MCF 10A (cell line): Measurements from ENCODE around the gene RBM47. TPM values are rescaled to one million over a fixed set of nuclear protein-coding genes. Genes with fewer than 3 reads are reported as not detected.

Experiments
- BruUV-seq: library from RNA; stranded (reverse); fragments of 400-500 nt; replicated peaks from 2 replicates; lab custom pipeline; 2021; lab: Mats Ljungman, UMichigan
- CTCF ChIA-PET: fragments of 300-600 bp; sonication (Branson Sonifier 250); formaldehyde crosslinking; extraction: SDS; loops from one replicate; lab custom pipeline; 2021; ENCODE audit warnings: antibody characterized with exemption, inconsistent platforms; lab: Yijun Ruan, JAX
- POLR2A ChIA-PET: fragments of 300-600, 350-650 bp; sonication (Branson Sonifier 250); formaldehyde crosslinking; extraction: SDS; loops from one replicate; lab custom pipeline; 2020; ENCODE audit warnings: antibody characterized with exemption, inconsistent platforms; lab: Yijun Ruan, JAX
- DNase-seq: peaks from one replicate; pipeline ENCODE4 v3.0.0-alpha.2; 2018; ENCODE audit not compliant: unreplicated experiment
- H3K27ac Mint-ChIP-seq: one replicate; pipeline ENCODE4 v1.8.0; 2022; ENCODE audit warnings: mild to moderate bottlenecking, low read depth, mixed read lengths; ENCODE audit not compliant: unreplicated experiment
- H3K27me3 Mint-ChIP-seq: one replicate; pipeline ENCODE4 v1.8.0; 2022; ENCODE audit warnings: mixed read lengths; ENCODE audit not compliant: insufficient read depth, unreplicated experiment
- H3K36me3 Mint-ChIP-seq: one replicate; pipeline ENCODE4 v1.8.0; 2022; ENCODE audit warnings: mild to moderate bottlenecking, moderate library complexity, mixed read lengths; ENCODE audit not compliant: insufficient read depth, unreplicated experiment
- H3K4me1 Mint-ChIP-seq: one replicate; pipeline ENCODE4 v1.8.0; 2022; ENCODE audit warnings: mixed read lengths; ENCODE audit not compliant: insufficient read depth, unreplicated experiment
- H3K4me3 Mint-ChIP-seq: one replicate; pipeline ENCODE4 v1.8.0; 2022; ENCODE audit warnings: mild to moderate bottlenecking, moderate library complexity, mixed read lengths; ENCODE audit not compliant: unreplicated experiment
- H3K9me3 Mint-ChIP-seq: one replicate; pipeline ENCODE4 v1.8.0; 2022; ENCODE audit warnings: mixed read lengths; ENCODE audit not compliant: unreplicated experiment
- CTCF ChIP-seq: fragments of 200-600 bp; IDR thresholded peaks from one replicate; pipeline ENCODE4 v1.8.0; 2022; ENCODE audit warnings: antibody characterized with exemption, mild to moderate bottlenecking; ENCODE audit not compliant: unreplicated experiment
- intact Hi-C: fragments of 100-400 bp; cut with micrococcal nuclease; formaldehyde crosslinking; loops from 2 replicates; pipeline ENCODE4 v1.14.1; 2022
- total RNA-seq: library from RNA; stranded (reverse); gene quantifications from 2 replicates; pipeline ENCODE4 v1.2.3, GENCODE V29; 2022

Gene RBM47
- total RNA-seq, 1 experiment from 2014 or later, result 1.8 TPM

GRCh38 chr4:40564815-40565483 lies 64.7 kb downstream of the RBM47 start:
- no peak for TF ChIP-seq CTCF
- BruUV-seq, result no TSS peak
- POLR2A ChIA-PET, result interaction anchor here (1.4 kb wide), 1 partner anchor 12 kb away, joined by 5 read pairs; no protein-coding TSS in a partner anchor
- Mint-ChIP-seq H3K27me3 (no peaks in the 10 kb centered on the region), H3K4me1 (no peaks in the 10 kb centered on the region), H3K4me3 (no peak overlapping the region), H3K9me3 (no peaks in the 10 kb centered on the region), H3K36me3 (no peaks in the 10 kb centered on the region), H3K27ac (no peak overlapping the region)
- CTCF ChIA-PET, result no interaction called here
- intact Hi-C loops, result no loop called here
- no peak for DNase-seq

- H3K36me3 Mint-ChIP-seq, result no peaks in the 10 kb centered on the region
- H3K27me3 Mint-ChIP-seq, result no peaks in the 10 kb centered on the region
- ChIA-PET CTCF (interaction anchor here (0.8 kb wide), 1 partner anchor 37 kb away, joined by 3 read pairs; no protein-coding TSS in a partner anchor), POLR2A (interaction anchor here (1.4 to 1.7 kb wide), 2 partner anchors 13 to 64 kb away, joined by 4 to 5 read pairs; no protein-coding TSS in a partner anchor)
- H3K4me1 Mint-ChIP-seq, result no peaks in the 10 kb centered on the region
- H3K4me3 Mint-ChIP-seq, result no peak overlapping the region
- no TSS peak for BruUV-seq
- TF ChIP-seq CTCF, result no peak
- no peak for DNase-seq
- intact Hi-C loops, result no loop called here
- H3K9me3 Mint-ChIP-seq, result no peaks in the 10 kb centered on the region
- H3K27ac Mint-ChIP-seq, result no peak overlapping the region
These were observed 65.7 kb downstream of the RBM47 start for GRCh38 chr4:40564004-40564403.

DNA sequence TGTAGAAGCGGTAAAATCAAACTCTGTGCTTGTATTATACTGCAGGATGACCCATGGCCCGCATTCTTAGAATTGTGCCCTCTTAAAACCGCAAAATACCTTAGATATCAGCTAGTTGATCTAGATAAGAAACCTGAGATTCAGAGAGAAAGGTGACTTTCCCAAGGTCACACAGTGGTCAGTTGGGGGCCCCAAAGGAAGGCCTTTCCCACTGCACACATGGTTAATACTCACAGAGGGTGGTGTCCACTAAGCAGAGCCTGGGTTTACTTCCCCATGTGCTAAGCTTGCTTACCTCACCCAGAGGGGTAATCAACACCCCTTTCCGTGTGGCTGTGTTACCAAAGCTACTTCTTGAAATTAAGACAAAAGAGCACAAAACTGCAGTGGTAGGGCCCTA lies 66.3 kb downstream of the RBM47 start:
- H3K27me3 Mint-ChIP-seq, result no peaks in the 10 kb centered on the region
- TF ChIP-seq CTCF, result no peak
- ChIA-PET CTCF (interaction anchor here (1.1 kb wide), 1 partner anchor 43 kb away, joined by 3 read pairs; no protein-coding TSS in a partner anchor), POLR2A (interaction anchor here (0.8 to 1.7 kb wide), 3 partner anchors 10 to 64 kb away, joined by 3 to 5 read pairs (median 4); no protein-coding TSS in a partner anchor)
- no peak overlapping the region for H3K27ac Mint-ChIP-seq
- H3K4me3 Mint-ChIP-seq, result no peak overlapping the region
- DNase-seq, result no peak
- H3K36me3 Mint-ChIP-seq, result no peaks in the 10 kb centered on the region
- no peaks in the 10 kb centered on the region for H3K9me3 Mint-ChIP-seq
- H3K4me1 Mint-ChIP-seq, result no peaks in the 10 kb centered on the region
- intact Hi-C loops, result no loop called here
- no TSS peak for BruUV-seq

DNA sequence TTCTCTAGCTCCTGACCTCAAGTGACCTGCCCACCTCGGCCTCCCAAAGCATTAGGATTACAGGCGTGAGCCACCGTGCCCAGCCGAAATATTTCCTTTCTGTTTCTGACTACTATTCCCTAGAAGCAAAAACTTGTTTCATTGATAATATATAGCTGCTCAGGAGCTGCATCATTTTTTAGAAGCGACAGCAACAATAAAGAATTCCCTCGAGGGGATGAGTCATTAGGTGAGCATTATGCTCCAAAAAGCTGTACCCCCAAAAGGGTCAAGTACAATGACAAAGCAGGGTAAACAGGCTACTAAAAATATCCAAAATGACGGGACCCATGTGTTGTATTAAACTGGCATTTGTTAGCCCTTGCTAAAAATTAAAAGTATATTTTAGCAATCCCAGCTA lies 67.0 kb downstream of the RBM47 start:
- intact Hi-C loops, result no loop called here
- POLR2A ChIA-PET, result interaction anchor here (0.6 to 1.7 kb wide), 3 partner anchors 9 to 70 kb away, joined by 3 to 4 read pairs (median 3); no protein-coding TSS in a partner anchor
- peak; percentile 37 for DNase-seq

More for the DNA sequence above, 67.0 kb downstream of the RBM47 start:
- BruUV-seq, result no TSS peak
- no peaks in the 10 kb centered on the region for H3K36me3 Mint-ChIP-seq
- no peaks in the 10 kb centered on the region for H3K4me1 Mint-ChIP-seq
- H3K27me3 Mint-ChIP-seq, result no peaks in the 10 kb centered on the region
- TF ChIP-seq CTCF, result no peak
- H3K27ac Mint-ChIP-seq, result no peak overlapping the region
- no peaks in the 10 kb centered on the region for H3K9me3 Mint-ChIP-seq
- CTCF ChIA-PET, result interaction anchor here (0.7 to 1.1 kb wide), 2 partner anchors 44 to 177 kb away, joined by 3 read pairs; no protein-coding TSS in a partner anchor
- H3K4me3 Mint-ChIP-seq, result no peak overlapping the region
